ENCODE measurements around the gene MYOCOS.
"Not testable (repeated sequence)": the region's sequence is repeated elsewhere in the genome, so short reads cannot be mapped to it uniquely, and the experiment has no call there.

Gene MYOCOS

DNA sequence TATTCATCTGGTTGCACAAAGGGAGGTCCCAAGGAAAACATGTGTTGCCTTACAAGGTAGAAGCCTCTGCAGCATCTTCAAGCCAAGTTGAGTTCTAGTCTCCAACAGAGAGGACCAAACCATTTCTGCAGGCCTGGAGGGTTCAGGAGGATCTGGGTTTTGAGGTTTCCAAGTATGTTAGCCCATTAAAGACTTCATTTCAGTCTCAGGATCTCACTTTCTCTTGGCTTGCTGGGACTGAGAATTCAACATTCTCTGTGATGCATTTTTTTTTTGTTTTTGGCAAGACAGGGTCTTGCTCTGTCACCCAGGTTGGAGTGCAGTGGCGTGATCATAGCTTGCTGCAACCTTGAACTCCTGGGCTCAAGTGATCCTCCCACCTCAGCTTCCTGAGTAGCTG lies 8.8 kb upstream of the MYOCOS start:
- no peak for DNase-seq
- TF ChIP-seq CTCF (IDR thresholded peaks at IDR 0.05; ENCODE audit: low read depth, low read length, missing control alignments), result no peak
- Histone ChIP-seq H3K4me3 (ENCODE audit: low read depth, low read length) (no peak overlapping the region), H3K27me3 (replicated peaks) (no peaks in the 10 kb centered on the region), H3K27ac (no peak overlapping the region), H3K36me3 (replicated peaks) (no peaks in the 10 kb centered on the region)
- in situ Hi-C loops (cut with HindIII; ENCODE audit: low pct_ligation_motif_present, low sequenced_read_pairs), result no loop called here

DNA sequence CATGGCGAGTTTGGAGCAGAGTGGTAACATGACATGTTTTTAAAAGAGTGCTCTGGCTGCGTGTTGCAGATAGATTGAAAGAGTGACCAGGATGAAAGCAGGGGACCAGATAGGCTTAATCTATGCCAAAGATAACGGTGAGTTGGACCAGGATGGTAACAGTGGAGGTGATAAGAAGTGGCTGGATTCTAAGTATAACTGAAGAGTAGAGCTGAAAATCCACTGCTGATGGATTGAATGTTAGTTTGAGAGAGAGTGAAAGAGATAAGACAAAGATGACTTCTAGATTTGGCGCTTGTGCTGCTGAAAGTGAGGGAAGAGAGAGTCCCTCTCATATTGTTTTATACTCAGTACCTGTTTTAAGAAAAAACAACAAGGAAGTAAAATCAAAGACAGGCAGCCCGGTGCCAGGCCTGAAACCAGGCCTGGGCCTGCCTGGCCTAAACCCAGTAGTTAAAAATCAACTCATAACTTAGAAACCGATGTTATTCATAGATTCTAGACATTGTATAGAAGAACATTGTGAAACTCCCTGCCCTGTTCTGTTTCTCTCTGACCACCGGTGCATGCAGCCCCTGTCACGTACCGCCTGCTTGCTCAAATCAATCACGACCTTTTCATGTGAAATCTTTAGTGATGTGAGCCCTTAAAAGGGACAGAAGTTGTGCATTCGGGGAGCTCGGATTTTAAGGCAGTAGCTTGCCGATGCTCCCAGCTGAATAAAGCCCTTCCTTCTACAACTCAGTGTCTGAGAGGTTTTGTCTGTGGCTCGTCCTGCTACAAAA lies 6.7 kb upstream of the MYOCOS start:
- in situ Hi-C loops (cut with HindIII; ENCODE audit: low pct_ligation_motif_present, low sequenced_read_pairs), result not testable (repeated sequence)

GRCh38 chr1:171616586-171616985 lies 5.5 kb upstream of the MYOCOS start:
- no peaks in the 10 kb centered on the region for H3K36me3 ChIP-seq (replicated peaks)
- H3K27me3 ChIP-seq (replicated peaks), result no peaks in the 10 kb centered on the region
- no peak for DNase-seq
- no peak for TF ChIP-seq CTCF (IDR thresholded peaks at IDR 0.05; ENCODE audit: low read depth, low read length, missing control alignments)
- in situ Hi-C loops (cut with HindIII; ENCODE audit: low pct_ligation_motif_present, low sequenced_read_pairs), result no loop called here
- no peak overlapping the region for H3K4me3 ChIP-seq (ENCODE audit: low read depth, low read length)
- H3K27ac ChIP-seq, result no peak overlapping the region

More for the DNA sequence above, 6.7 kb upstream of the MYOCOS start:
- H3K27ac ChIP-seq; DNase-seq; H3K4me3 ChIP-seq (ENCODE audit: low read depth, low read length); H3K27me3 ChIP-seq (replicated peaks); H3K36me3 ChIP-seq (replicated peaks): not testable (repeated sequence)

DNA sequence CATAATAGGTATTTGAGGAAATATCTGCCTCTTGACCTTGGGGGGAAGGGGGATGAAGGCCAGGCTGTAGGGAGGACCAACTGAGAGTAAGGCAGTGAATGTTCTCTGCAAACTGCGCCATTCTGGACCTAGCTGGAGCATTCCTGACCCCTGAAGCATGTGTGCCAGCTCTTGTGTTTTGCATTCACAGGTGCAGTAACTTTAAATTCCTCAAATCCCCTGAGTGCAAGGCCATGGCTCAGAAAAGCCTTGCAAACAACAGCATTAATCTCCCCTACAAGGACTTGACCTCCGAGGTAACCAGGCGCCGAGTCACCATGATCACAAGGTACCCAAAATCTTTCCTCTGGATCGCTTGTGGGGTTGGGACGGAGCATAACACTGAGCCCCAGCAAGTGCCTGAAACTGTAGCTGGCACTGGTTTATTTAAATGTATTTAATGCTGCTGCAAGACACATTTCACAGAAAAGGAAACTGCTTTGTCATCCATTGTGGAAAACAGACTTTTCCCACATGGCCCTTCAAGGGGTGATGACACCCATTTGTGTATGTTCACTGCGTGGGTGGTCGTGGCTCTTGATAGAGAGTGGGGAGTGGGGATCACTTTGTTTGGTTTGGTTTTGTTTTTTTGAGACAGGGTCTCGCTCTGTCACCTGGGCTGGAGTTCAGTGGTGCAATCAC lies 1.7 kb downstream of the MYOCOS start:
- Histone ChIP-seq H3K36me3 (replicated peaks) (no peaks in the 10 kb centered on the region), H3K4me3 (ENCODE audit: low read depth, low read length) (no peak overlapping the region), H3K27ac (no peak overlapping the region), H3K27me3 (replicated peaks) (no peaks in the 10 kb centered on the region)
- no peak for DNase-seq
- in situ Hi-C loops (cut with HindIII; ENCODE audit: low pct_ligation_motif_present, low sequenced_read_pairs), result no loop called here
- TF ChIP-seq CTCF (IDR thresholded peaks at IDR 0.05; ENCODE audit: low read depth, low read length, missing control alignments), result no peak

DNA sequence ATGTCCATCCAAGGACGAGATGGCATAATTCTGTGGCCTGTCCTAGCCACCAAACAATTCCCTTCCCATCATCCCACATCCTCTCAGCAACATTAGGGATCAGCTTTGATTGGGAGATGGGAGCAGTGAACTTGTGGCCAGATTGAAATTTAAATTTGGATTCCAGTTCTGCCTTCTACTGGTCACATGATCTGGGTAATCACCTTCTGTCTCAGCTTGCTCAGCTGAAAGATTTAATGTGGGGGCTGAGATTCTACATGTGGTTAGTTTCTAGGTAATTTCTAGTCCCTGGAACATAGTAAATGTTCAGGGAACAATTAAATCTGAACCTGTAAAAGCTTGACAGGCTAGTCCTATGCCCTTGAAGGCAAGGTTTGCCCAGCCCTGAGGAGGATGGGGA lies 3.2 kb downstream of the MYOCOS start:
- H3K27ac ChIP-seq, result no peak overlapping the region
- H3K27me3 ChIP-seq (replicated peaks), result no peaks in the 10 kb centered on the region
- no peaks in the 10 kb centered on the region for H3K36me3 ChIP-seq (replicated peaks)
- TF ChIP-seq CTCF (IDR thresholded peaks at IDR 0.05; ENCODE audit: low read depth, low read length, missing control alignments), result no peak
- no peak for DNase-seq
- no peak overlapping the region for H3K4me3 ChIP-seq (ENCODE audit: low read depth, low read length)
- in situ Hi-C loops (cut with HindIII; ENCODE audit: low pct_ligation_motif_present, low sequenced_read_pairs), result no loop called here

GRCh38 chr1:171627020-171627419 lies 5.0 kb downstream of the MYOCOS start:
- in situ Hi-C loops (cut with HindIII; ENCODE audit: low pct_ligation_motif_present, low sequenced_read_pairs), result no loop called here
- no peak for TF ChIP-seq CTCF (IDR thresholded peaks at IDR 0.05; ENCODE audit: low read depth, low read length, missing control alignments)

More at GRCh38 chr1:171627020-171627419, 5.0 kb downstream of the MYOCOS start:
- no peaks in the 10 kb centered on the region for H3K36me3 ChIP-seq (replicated peaks)
- no peak for DNase-seq
- H3K27ac ChIP-seq, result no peak overlapping the region
- no peak overlapping the region for H3K4me3 ChIP-seq (ENCODE audit: low read depth, low read length)
- H3K27me3 ChIP-seq (replicated peaks), result no peaks in the 10 kb centered on the region

All from brain microvascular endothelial cell (primary cell).